KOPT-K1 (cell line): Measurements from ENCODE around the gene APLF.
"Not testable (repeated sequence)": the region's sequence is repeated elsewhere in the genome, so short reads cannot be mapped to it uniquely, and the experiment has no call there.

Experiments
- H3K27ac ChIP-seq: fragments of 200-600 bp; sonication (generic); 2 replicates; pipeline ENCODE4 v1.5.1; 2016; ENCODE audit warnings: antibody characterized with exemption, mild to moderate bottlenecking, low read depth, low read length; ENCODE audit not compliant: poor library complexity, severe bottlenecking
- H3K36me3 ChIP-seq: fragments of 200-600 bp; sonication (generic); 2 replicates; pipeline ENCODE4 v1.5.1; 2017; ENCODE audit warnings: antibody characterized with exemption, mild to moderate bottlenecking, low read length, moderate library complexity; ENCODE audit not compliant: insufficient read depth
- H3K9me3 ChIP-seq: fragments of 200-600 bp; sonication (generic); 2 replicates; pipeline ENCODE4 v1.5.1; 2017; ENCODE audit warnings: antibody characterized with exemption, low read length, mild to moderate bottlenecking; ENCODE audit not compliant: insufficient read depth, poor library complexity, severe bottlenecking

The APLF gene

GRCh38 chr2:68482296-68482820 lies 15.0 kb downstream of the APLF start:
- Histone ChIP-seq H3K27ac (no peak overlapping the region), H3K36me3 (no peaks in the 10 kb centered on the region), H3K9me3 (no peaks in the 10 kb centered on the region)

- Histone ChIP-seq H3K36me3 (no peaks in the 10 kb centered on the region), H3K9me3 (no peaks in the 10 kb centered on the region), H3K27ac (no peak overlapping the region)
Observed at GRCh38 chr2:68483011-68483410, 15.6 kb downstream of the APLF start.

GRCh38 chr2:68487773-68488355 lies 20.5 kb downstream of the APLF start:
- Histone ChIP-seq H3K9me3 (no peaks in the 10 kb centered on the region), H3K36me3 (no peaks in the 10 kb centered on the region), H3K27ac (no peak overlapping the region)

- H3K36me3 ChIP-seq, H3K9me3 ChIP-seq, H3K27ac ChIP-seq: not testable (repeated sequence)
Observed at GRCh38 chr2:68488605-68489004, 21.2 kb downstream of the APLF start.

GRCh38 chr2:68489282-68489681 lies 21.9 kb downstream of the APLF start:
- Histone ChIP-seq H3K9me3 (peaks cover 2% of the 10 kb centered on the region), H3K36me3 (no peaks in the 10 kb centered on the region), H3K27ac (no peak overlapping the region)

- no peaks in the 10 kb centered on the region for H3K36me3 ChIP-seq
- no peak overlapping the region for H3K27ac ChIP-seq
- H3K9me3 ChIP-seq: peaks cover 22% of the 10 kb centered on the region
Observed at GRCh38 chr2:68491582-68491981, 24.2 kb downstream of the APLF start.

- peaks cover 29% of the 10 kb centered on the region for H3K9me3 ChIP-seq
- no peaks in the 10 kb centered on the region for H3K36me3 ChIP-seq
- no peak overlapping the region for H3K27ac ChIP-seq
Observed at GRCh38 chr2:68499133-68499532, 31.7 kb downstream of the APLF start.

GRCh38 chr2:68500649-68501048 lies 33.3 kb downstream of the APLF start:
- no peak overlapping the region for H3K27ac ChIP-seq
- peaks cover 16% of the 10 kb centered on the region for H3K9me3 ChIP-seq
- no peaks in the 10 kb centered on the region for H3K36me3 ChIP-seq

- Histone ChIP-seq H3K9me3 (peaks cover 5% of the 10 kb centered on the region), H3K27ac (no peak overlapping the region), H3K36me3 (no peaks in the 10 kb centered on the region)
Observed at GRCh38 chr2:68501768-68502167, 34.4 kb downstream of the APLF start.

GRCh38 chr2:68505603-68506159 lies 38.3 kb downstream of the APLF start:
- Histone ChIP-seq H3K27ac (no peak overlapping the region), H3K36me3 (no peaks in the 10 kb centered on the region), H3K9me3 (no peaks in the 10 kb centered on the region)

- no peaks in the 10 kb centered on the region for H3K36me3 ChIP-seq
- no peak overlapping the region for H3K27ac ChIP-seq
- no peaks in the 10 kb centered on the region for H3K9me3 ChIP-seq
Observed at GRCh38 chr2:68506170-68506569, 38.8 kb downstream of the APLF start.

- Histone ChIP-seq H3K27ac (no peak overlapping the region), H3K36me3 (no peaks in the 10 kb centered on the region)
Observed at GRCh38 chr2:68512326-68512725, 44.9 kb downstream of the APLF start.

GRCh38 chr2:68512966-68513365 lies 45.6 kb downstream of the APLF start:
- no peak overlapping the region for H3K27ac ChIP-seq
- H3K9me3 ChIP-seq: no peaks in the 10 kb centered on the region
- no peaks in the 10 kb centered on the region for H3K36me3 ChIP-seq

More at GRCh38 chr2:68512326-68512725, 44.9 kb downstream of the APLF start:
- H3K9me3 ChIP-seq: no peaks in the 10 kb centered on the region

GRCh38 chr2:68514316-68514929 lies 47.0 kb downstream of the APLF start:
- H3K27ac ChIP-seq: no peak overlapping the region
- H3K36me3 ChIP-seq: no peaks in the 10 kb centered on the region
- no peaks in the 10 kb centered on the region for H3K9me3 ChIP-seq

- H3K36me3 ChIP-seq: no peaks in the 10 kb centered on the region
- no peaks in the 10 kb centered on the region for H3K9me3 ChIP-seq
- H3K27ac ChIP-seq: no peak overlapping the region
Observed at GRCh38 chr2:68516051-68516955, 48.9 kb downstream of the APLF start.
